PC-3 (cell line): Measurements from ENCODE around the gene SH3GL3. TPM values are rescaled to one million over a fixed set of nuclear protein-coding genes. Genes with fewer than 3 reads are reported as not detected.

ENCODE experiments used
- ATAC-seq: fragments of 200-7000 bp; cut with Tn5 transposase; 2 replicates; pipeline ENCODE4 v1.9.1; 2020; ENCODE audit warnings: mild to moderate bottlenecking, moderate library complexity
- BruUV-seq: library from RNA; stranded (reverse); fragments of 400-500 nt; replicated peaks from 2 replicates; lab custom pipeline; 2021; lab: Mats Ljungman, UMichigan
- CTCF ChIA-PET: fragments of 300-600 bp; sonication (Branson Sonifier 250); formaldehyde crosslinking; loops from one replicate; lab custom pipeline; 2022; ENCODE audit warnings: antibody characterized with exemption; lab: Charles Lee
- POLR2A ChIA-PET: fragments of 300-600 bp; sonication (Branson Sonifier 250); formaldehyde crosslinking; loops from one replicate; lab custom pipeline; 2022; ENCODE audit warnings: antibody characterized with exemption; ENCODE audit not compliant: unreplicated experiment; lab: Charles Lee
- DNase-seq: peaks from one replicate; pipeline ENCODE4 v3.0.0-alpha.2; 2015
- H2AFZ ChIP-seq: fragments of 300-600 bp; sonication (generic); 2 replicates; pipeline ENCODE4 v1.6.0; 2016; ENCODE audit warnings: antibody characterized with exemption, low read length
- H3F3A ChIP-seq: fragments of 300-600 bp; sonication (generic); one replicate; pipeline ENCODE4 v1.6.0; 2017; ENCODE audit warnings: antibody characterized with exemption, low read length, control low read depth, mild to moderate bottlenecking; ENCODE audit not compliant: unreplicated experiment
- H3K27ac ChIP-seq: fragments of 300-600 bp; sonication (generic); 2 replicates; pipeline ENCODE4 v1.5.1; 2016; ENCODE audit warnings: mild to moderate bottlenecking, low read length
- H3K27me3 ChIP-seq: fragments of 300-600 bp; sonication (generic); 2 replicates; pipeline ENCODE4 v1.6.1; 2016; ENCODE audit warnings: low read length, mixed read lengths
- H3K36me3 ChIP-seq: fragments of 300-600 bp; sonication (generic); 2 replicates; pipeline ENCODE4 v1.6.1; 2016; ENCODE audit warnings: low read depth, mixed run types, low read length, mixed read lengths
- H3K4me1 ChIP-seq: fragments of 300-600 bp; sonication (generic); 2 replicates; pipeline ENCODE4 v1.5.1; 2016; ENCODE audit warnings: low read length; ENCODE audit not compliant: insufficient read depth
- H3K4me2 ChIP-seq: fragments of 300-600 bp; sonication (generic); 2 replicates; pipeline ENCODE4 v1.6.0; 2016; ENCODE audit warnings: low read length
- H3K4me3 ChIP-seq: fragments of 300-600 bp; sonication (generic); 2 replicates; pipeline ENCODE4 v1.5.1; 2016; ENCODE audit warnings: mild to moderate bottlenecking, low read length, mixed read lengths
- H3K79me2 ChIP-seq: fragments of 300-600 bp; sonication (generic); 2 replicates; pipeline ENCODE4 v1.6.1; 2017; ENCODE audit warnings: low read length, mixed read lengths
- H3K9ac ChIP-seq: fragments of 300-600 bp; sonication (generic); 2 replicates; pipeline ENCODE4 v1.6.0; 2016; ENCODE audit warnings: mild to moderate bottlenecking, low read length
- H3K9me2 ChIP-seq: fragments of 300-600 bp; sonication (generic); replicated peaks from 2 replicates; pipeline ENCODE4 v1.6.1; 2016; ENCODE audit warnings: mixed run types, low read length, mixed read lengths
- H3K9me3 ChIP-seq: fragments of 300-600 bp; sonication (generic); 2 replicates; pipeline ENCODE4 v1.6.1; 2016; ENCODE audit warnings: low read length, mixed read lengths
- H4K20me1 ChIP-seq: fragments of 300-600 bp; sonication (generic); 2 replicates; pipeline ENCODE4 v1.6.1; 2016; ENCODE audit warnings: low read length, mixed read lengths
- CTCF ChIP-seq: fragments of 300-600 bp; sonication (generic); conservative IDR thresholded peaks from 2 replicates; pipeline ENCODE4 v1.5.1; 2017; ENCODE audit warnings: antibody characterized with exemption, low read depth, mild to moderate bottlenecking, low read length
- EZH2 ChIP-seq: fragments of 300-600 bp; sonication (generic); IDR thresholded peaks from one replicate; pipeline ENCODE4 v1.6.1; 2017; ENCODE audit warnings: antibody characterized with exemption, mild to moderate bottlenecking, low read length; ENCODE audit not compliant: unreplicated experiment
- EZH2phosphoT487 ChIP-seq: fragments of 300-600 bp; sonication (generic); IDR thresholded peaks from 2 replicates; pipeline ENCODE4 v1.6.1; 2018; ENCODE audit warnings: mild to moderate bottlenecking, antibody characterized with exemption, low read length, borderline replicate concordance
- intact Hi-C: fragments of 100-400 bp; cut with micrococcal nuclease; formaldehyde crosslinking; loops from 2 replicates; pipeline ENCODE4 v1.9.0; 2023
- total RNA-seq: library from RNA; depleted of rRNA; stranded (reverse); fragments of >200 nt; gene quantifications from 2 replicates; pipeline ENCODE4 v1.2.3, GENCODE V29; 2014

SH3GL3 gene
- total RNA-seq, 1 experiment from 2014 or later: 3.6 TPM

- TF ChIP-seq EZH2phosphoT487 (no peak), CTCF (no peak), EZH2 (no peak)
- ChIA-PET POLR2A (interaction anchor here (0.6 kb wide), 1 partner anchor 9 kb away, joined by 8 read pairs; no protein-coding TSS in a partner anchor), CTCF (no interaction called here)
- H3F3A ChIP-seq: no peaks in the 10 kb centered on the region
- DNase-seq (no peak), ATAC-seq (no peak)
- no peak overlapping the region for H3K4me2 ChIP-seq
- H3K79me2 ChIP-seq: no peaks in the 10 kb centered on the region
- H3K36me3 ChIP-seq: no peaks in the 10 kb centered on the region
- H3K9me2 ChIP-seq: no peaks in the 10 kb centered on the region
- no peak overlapping the region for H3K4me3 ChIP-seq
- intact Hi-C loops: no loop called here
- no peaks in the 10 kb centered on the region for H4K20me1 ChIP-seq
- H3K27me3 ChIP-seq: no peaks in the 10 kb centered on the region
- BruUV-seq: no TSS peak
- H3K9me3 ChIP-seq: no peaks in the 10 kb centered on the region
- H3K9ac ChIP-seq: no peak overlapping the region
- H3K27ac ChIP-seq: no peak overlapping the region
- H2AFZ ChIP-seq: no peak overlapping the region
- no peaks in the 10 kb centered on the region for H3K4me1 ChIP-seq
Measured at GRCh38 chr15:83487519-83487918, 40.4 kb downstream of the SH3GL3 start.

- no TSS peak for BruUV-seq
- no peak for TF ChIP-seq EZH2phosphoT487
- no peak for TF ChIP-seq CTCF
- H3K27ac ChIP-seq: no peak overlapping the region
- H3K4me2 ChIP-seq: no peak overlapping the region
- H3K4me1 ChIP-seq: no peaks in the 10 kb centered on the region
- ATAC-seq (no peak), DNase-seq (no peak)
- H3K9me2 ChIP-seq: no peaks in the 10 kb centered on the region
- H3K27me3 ChIP-seq: no peaks in the 10 kb centered on the region
- H3K9ac ChIP-seq: no peak overlapping the region
- POLR2A ChIA-PET: no interaction called here
- intact Hi-C loops: no loop called here
- H3K4me3 ChIP-seq: no peak overlapping the region
- H4K20me1 ChIP-seq: no peaks in the 10 kb centered on the region
- no peaks in the 10 kb centered on the region for H3K9me3 ChIP-seq
- no peak overlapping the region for H2AFZ ChIP-seq
- no peaks in the 10 kb centered on the region for H3K79me2 ChIP-seq
- no peaks in the 10 kb centered on the region for H3F3A ChIP-seq
- CTCF ChIA-PET: no interaction called here
- H3K36me3 ChIP-seq: no peaks in the 10 kb centered on the region
Measured at GRCh38 chr15:83489690-83490089, 42.5 kb downstream of the SH3GL3 start.

GRCh38 chr15:83491486-83491885 lies 44.3 kb downstream of the SH3GL3 start:
- Histone ChIP-seq H3K9ac (no peak overlapping the region), H3K79me2 (no peaks in the 10 kb centered on the region), H3K4me2 (no peak overlapping the region), H3F3A (no peaks in the 10 kb centered on the region), H2AFZ (no peak overlapping the region), H3K27me3 (no peaks in the 10 kb centered on the region), H3K27ac (no peak overlapping the region), H3K36me3 (no peaks in the 10 kb centered on the region), H3K4me1 (no peaks in the 10 kb centered on the region), H3K9me2 (no peaks in the 10 kb centered on the region), H3K4me3 (no peak overlapping the region), H4K20me1 (no peaks in the 10 kb centered on the region), H3K9me3 (no peaks in the 10 kb centered on the region)
- POLR2A ChIA-PET: no interaction called here
- CTCF ChIA-PET: interaction anchor here (0.6 kb wide), 1 partner anchor 241 kb away, joined by 3 read pairs; no protein-coding TSS in a partner anchor
- BruUV-seq: no TSS peak
- TF ChIP-seq CTCF (no peak), EZH2phosphoT487 (no peak), EZH2 (no peak)
- intact Hi-C loops: no loop called here
- no peak for DNase-seq
- no peak for ATAC-seq
